Measurements from ENCODE around the gene TRIM67. TPM values are rescaled to one million over a fixed set of nuclear protein-coding genes. Genes with fewer than 3 reads are reported as not detected.

Gene TRIM67
- total and polyA plus RNA-seq, 2 of the 4 experiments (the other 2 are of a cell fraction): not detected

DNA sequence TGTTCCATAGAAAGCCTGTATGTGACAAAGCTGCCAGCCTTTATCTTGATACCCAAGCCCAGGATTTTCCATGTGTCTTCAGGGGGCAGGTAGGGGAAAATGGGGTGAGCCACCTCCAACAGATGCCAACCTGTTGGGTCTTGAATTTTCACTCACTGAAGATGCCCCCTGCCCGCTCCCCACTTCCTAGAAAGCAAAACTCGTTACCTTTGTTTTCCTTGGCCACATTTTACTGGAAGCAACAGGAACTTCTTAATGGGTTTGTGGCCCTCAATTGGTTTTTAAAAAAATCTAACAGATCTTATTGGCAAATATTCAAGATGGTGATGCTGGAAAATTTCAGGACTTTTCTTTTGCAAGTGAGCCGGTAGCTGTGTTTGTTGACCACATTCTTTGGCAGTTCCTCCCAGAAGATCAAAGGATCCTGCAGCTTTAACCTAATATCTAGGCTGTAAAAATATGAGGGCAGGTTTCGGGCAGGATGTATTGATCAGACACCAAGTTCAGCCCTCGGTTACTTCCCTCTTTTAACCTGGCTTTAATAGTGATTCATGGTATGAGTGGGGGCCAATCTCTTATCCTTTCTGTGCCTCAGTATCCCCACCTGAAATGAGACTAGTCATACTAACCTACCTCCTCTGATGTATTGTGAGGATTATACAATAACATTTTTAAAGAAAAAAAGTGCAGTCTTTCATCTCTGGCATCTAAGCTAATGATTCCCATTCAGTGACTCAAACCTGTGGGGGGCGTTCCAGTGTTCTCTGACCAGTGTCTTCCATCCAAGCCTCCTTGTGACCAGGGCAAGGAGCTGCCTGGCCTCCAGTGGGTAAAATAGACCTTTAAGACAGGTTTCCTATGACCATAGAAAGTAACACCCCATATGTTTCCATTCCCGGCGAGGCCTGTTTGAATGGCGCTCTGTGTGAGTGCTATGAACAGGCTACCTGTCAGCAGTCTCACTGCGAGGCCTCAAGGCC is 57.9 kb downstream of the TRIM67 start:
- Histone ChIP-seq H2AFZ (replicated peaks; ENCODE audit: low read length, poor library complexity) (no peak overlapping the region), H2BK15ac (ENCODE audit: low read depth, low read length) (no peak overlapping the region), H3K27ac (ENCODE audit: insufficient read depth, low read length) (no peak overlapping the region), H2BK120ac (ENCODE audit: low read depth, low read length) (no peak overlapping the region), H3K79me1 (ENCODE audit: low read depth in 1 of 2, low read length in 2 of 2) (no peaks in the 10 kb centered on the region), H3K36me3 (ENCODE audit: control insufficient read depth, insufficient read depth, low read length) (peaks cover 12% of the 10 kb centered on the region), H3K4me1 (ENCODE audit: control insufficient read depth, insufficient read depth, low read length) (no peaks in the 10 kb centered on the region), H2BK20ac (ENCODE audit: low read depth, low read length) (no peak overlapping the region), H3K4me3 (ENCODE audit: insufficient read depth, low read depth, low read length) (no peak overlapping the region), H3K14ac (replicated peaks; ENCODE audit: low read depth, low read length) (no peak overlapping the region), H3K9ac (ENCODE audit: low read depth, low read length) (no peak overlapping the region), H2BK5ac (ENCODE audit: low read depth, low read length, poor library complexity, severe bottlenecking) (no peak overlapping the region), H3K4me2 (ENCODE audit: low read depth, low read length) (no peak overlapping the region), H3K9me3 (ENCODE audit: control insufficient read depth, insufficient read depth, low read length) (no peaks in the 10 kb centered on the region), H3K9me1 (ENCODE audit: insufficient read depth, low read length) (no peaks in the 10 kb centered on the region), H3K56ac (ENCODE audit: extremely low read depth, insufficient read depth, low read length) (no peak overlapping the region), H3K4ac (ENCODE audit: low read depth, low read length) (no peak overlapping the region), H4K91ac (ENCODE audit: insufficient read depth, low read depth, low read length) (no peak overlapping the region), H2AK5ac (ENCODE audit: low read depth, low read length) (no peak overlapping the region), H4K5ac (ENCODE audit: low read depth, low read length) (no peak overlapping the region), H3K18ac (ENCODE audit: low read depth, low read length) (no peak overlapping the region), H4K20me1 (ENCODE audit: insufficient read depth, low read length) (no peaks in the 10 kb centered on the region), H4K8ac (ENCODE audit: low read depth in 2 of 2, low read length in 2 of 2) (no peak overlapping the region), H3K27me3 (ENCODE audit: control insufficient read depth, insufficient read depth, low read length) (peaks cover 27% of the 10 kb centered on the region), H2AK9ac (replicated peaks; ENCODE audit: low read depth, low read length, poor library complexity) (no peak overlapping the region), H3K23ac (ENCODE audit: low read depth, low read length) (no peak overlapping the region)
- intact Hi-C loops (cut with micrococcal nuclease) (no loop called here), in situ Hi-C loops (cut with MboI; ENCODE audit: low sequenced_read_pairs) (no loop called here), dilution Hi-C loops (cut with HindIII; ENCODE audit: low sequenced_read_pairs, unreplicated experiment) (no loop called here)
- no CpG with 5 or more reads among the region's 10 CpGs for WGBS, 2 experiments (ENCODE audit: extremely low coverage in 2 of 2, insufficient read length in 1 of 2)
- no TSS peak for BruUV-seq (replicated peaks)
- ATAC-seq (ENCODE audit: low read depth) (no peak), DNase-seq (no peak)
- TF ChIP-seq SMC3 (IDR thresholded peaks at IDR 0.05; ENCODE audit: low read depth, low read length) (no peak), BHLHE40 (IDR thresholded peaks at IDR 0.05; ENCODE audit: low read depth, low read length) (no peak), CHD1 (IDR thresholded peaks at IDR 0.05; ENCODE audit: low read depth, low read length) (no peak), RAD21 (IDR thresholded peaks at IDR 0.05; ENCODE audit: low read length) (no peak)
- TF ChIP-seq, protein P1, sequence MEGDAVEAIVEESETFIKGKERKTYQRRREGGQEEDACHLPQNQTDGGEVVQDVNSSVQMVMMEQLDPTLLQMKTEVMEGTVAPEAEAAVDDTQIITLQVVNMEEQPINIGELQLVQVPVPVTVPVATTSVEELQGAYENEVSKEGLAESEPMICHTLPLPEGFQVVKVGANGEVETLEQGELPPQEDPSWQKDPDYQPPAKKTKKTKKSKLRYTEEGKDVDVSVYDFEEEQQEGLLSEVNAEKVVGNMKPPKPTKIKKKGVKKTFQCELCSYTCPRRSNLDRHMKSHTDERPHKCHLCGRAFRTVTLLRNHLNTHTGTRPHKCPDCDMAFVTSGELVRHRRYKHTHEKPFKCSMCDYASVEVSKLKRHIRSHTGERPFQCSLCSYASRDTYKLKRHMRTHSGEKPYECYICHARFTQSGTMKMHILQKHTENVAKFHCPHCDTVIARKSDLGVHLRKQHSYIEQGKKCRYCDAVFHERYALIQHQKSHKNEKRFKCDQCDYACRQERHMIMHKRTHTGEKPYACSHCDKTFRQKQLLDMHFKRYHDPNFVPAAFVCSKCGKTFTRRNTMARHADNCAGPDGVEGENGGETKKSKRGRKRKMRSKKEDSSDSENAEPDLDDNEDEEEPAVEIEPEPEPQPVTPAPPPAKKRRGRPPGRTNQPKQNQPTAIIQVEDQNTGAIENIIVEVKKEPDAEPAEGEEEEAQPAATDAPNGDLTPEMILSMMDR (conservative IDR thresholded peaks at IDR 0.05; ENCODE audit: low read depth, low read length): no peak
- POLR2A ChIA-PET (ENCODE audit: unreplicated experiment): no interaction called here
- CTCF ChIA-PET: no interaction called here

Measured in IMR-90 (cell line).